Measurements from ENCODE around the gene NAB1.

The NAB1 gene

GRCh38 chr2:190648289-190649034, 421 bp upstream of the NAB1 start:
- Histone ChIP-seq H3K9ac (ENCODE audit: low read length) (peak overlapping the region; percentile 69), H3K9me3 (ENCODE audit: insufficient read depth, low read length) (no peaks in the 10 kb centered on the region), H3K27ac (ENCODE audit: low read depth, low read length) (no peak overlapping the region), H3K79me2 (ENCODE audit: insufficient read depth, low read length) (peaks cover 37% of the 10 kb centered on the region), H3F3A (ENCODE audit: insufficient read depth) (peaks cover 22% of the 10 kb centered on the region), H3K27me3 (ENCODE audit: low read length) (no peaks in the 10 kb centered on the region), H3K36me3 (ENCODE audit: low read length) (no peaks in the 10 kb centered on the region; the same call in 1 of the 2 replicates), H4K20me1 (ENCODE audit: low read depth, low read length) (peaks cover 14% of the 10 kb centered on the region; the same call in 1 of the 2 replicates), H3K4me2 (ENCODE audit: low read depth, low read length, poor library complexity, severe bottlenecking) (peak overlapping the region; percentile 60), H3K9me2 (replicated peaks; ENCODE audit: insufficient read depth, low read length) (no peaks in the 10 kb centered on the region), H3K4me3 (ENCODE audit: insufficient read depth, low read length, poor library complexity, severe bottlenecking) (peak overlapping the region; percentile 71), H2AFZ (ENCODE audit: low read depth, low read length, severe bottlenecking) (peak overlapping the region; percentile 94)
- TF ChIP-seq EZH2phosphoT487 (conservative IDR thresholded peaks at IDR 0.05; ENCODE audit: low read length) = no peak
- TF ChIP-seq, protein P1, sequence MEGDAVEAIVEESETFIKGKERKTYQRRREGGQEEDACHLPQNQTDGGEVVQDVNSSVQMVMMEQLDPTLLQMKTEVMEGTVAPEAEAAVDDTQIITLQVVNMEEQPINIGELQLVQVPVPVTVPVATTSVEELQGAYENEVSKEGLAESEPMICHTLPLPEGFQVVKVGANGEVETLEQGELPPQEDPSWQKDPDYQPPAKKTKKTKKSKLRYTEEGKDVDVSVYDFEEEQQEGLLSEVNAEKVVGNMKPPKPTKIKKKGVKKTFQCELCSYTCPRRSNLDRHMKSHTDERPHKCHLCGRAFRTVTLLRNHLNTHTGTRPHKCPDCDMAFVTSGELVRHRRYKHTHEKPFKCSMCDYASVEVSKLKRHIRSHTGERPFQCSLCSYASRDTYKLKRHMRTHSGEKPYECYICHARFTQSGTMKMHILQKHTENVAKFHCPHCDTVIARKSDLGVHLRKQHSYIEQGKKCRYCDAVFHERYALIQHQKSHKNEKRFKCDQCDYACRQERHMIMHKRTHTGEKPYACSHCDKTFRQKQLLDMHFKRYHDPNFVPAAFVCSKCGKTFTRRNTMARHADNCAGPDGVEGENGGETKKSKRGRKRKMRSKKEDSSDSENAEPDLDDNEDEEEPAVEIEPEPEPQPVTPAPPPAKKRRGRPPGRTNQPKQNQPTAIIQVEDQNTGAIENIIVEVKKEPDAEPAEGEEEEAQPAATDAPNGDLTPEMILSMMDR (IDR thresholded peaks at IDR 0.05; ENCODE audit: insufficient read depth, low read length, poor library complexity, severe bottlenecking) = no peak

DNA sequence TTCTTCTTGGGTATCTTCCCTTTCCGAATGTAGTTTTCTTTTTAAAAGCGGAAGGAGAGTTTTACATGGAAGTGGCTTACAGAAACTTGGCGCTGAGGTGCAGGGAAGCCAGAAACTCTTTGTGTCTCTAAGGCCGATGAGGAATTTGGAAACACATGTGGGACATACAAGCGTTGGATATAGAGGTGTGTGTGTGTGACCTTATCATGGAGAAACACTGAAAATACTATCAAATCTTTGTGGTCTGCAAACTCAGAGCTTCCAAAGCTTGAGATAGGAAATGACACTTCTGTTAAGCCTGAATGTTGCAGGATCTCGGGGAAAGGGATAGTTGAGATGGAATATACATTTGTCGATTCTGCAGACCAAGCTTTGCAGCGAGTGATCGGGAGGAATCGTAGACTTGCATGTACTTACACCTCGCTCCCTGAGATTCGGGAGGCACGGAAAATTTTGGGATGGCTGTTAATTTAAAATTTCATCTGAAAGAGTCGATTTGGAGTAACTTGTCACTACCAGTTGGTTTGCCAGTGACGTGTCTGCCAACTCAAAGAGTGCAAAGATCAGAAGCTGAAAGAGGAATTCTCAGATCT, 1.0 kb downstream of the NAB1 start:
- Histone ChIP-seq H3K4me3 (ENCODE audit: insufficient read depth, low read length, poor library complexity, severe bottlenecking) (peak overlapping the region; percentile 84), H3F3A (ENCODE audit: insufficient read depth) (peaks cover 22% of the 10 kb centered on the region), H3K9me3 (ENCODE audit: insufficient read depth, low read length) (no peaks in the 10 kb centered on the region), H4K20me1 (ENCODE audit: low read depth, low read length) (peaks cover 14% of the 10 kb centered on the region), H3K79me2 (ENCODE audit: insufficient read depth, low read length) (peaks cover 48% of the 10 kb centered on the region), H3K9me2 (replicated peaks; ENCODE audit: insufficient read depth, low read length) (no peaks in the 10 kb centered on the region), H3K9ac (ENCODE audit: low read length) (peak overlapping the region; percentile 73), H3K27me3 (ENCODE audit: low read length) (no peaks in the 10 kb centered on the region), H2AFZ (ENCODE audit: low read depth, low read length, severe bottlenecking) (peak overlapping the region; percentile 76), H3K4me2 (ENCODE audit: low read depth, low read length, poor library complexity, severe bottlenecking) (peak overlapping the region; percentile 73), H3K27ac (ENCODE audit: low read depth, low read length) (0 out of 2 replicates have a peak overlapping the region, but pooled peaks have one; percentile 42), H3K36me3 (ENCODE audit: low read length) (no peaks in the 10 kb centered on the region; the same call in 1 of the 2 replicates)
- no peak for TF ChIP-seq EZH2phosphoT487 (conservative IDR thresholded peaks at IDR 0.05; ENCODE audit: low read length)
- TF ChIP-seq, protein P1 (IDR thresholded peaks at IDR 0.05; ENCODE audit: insufficient read depth, low read length, poor library complexity, severe bottlenecking) = no peak

DNA sequence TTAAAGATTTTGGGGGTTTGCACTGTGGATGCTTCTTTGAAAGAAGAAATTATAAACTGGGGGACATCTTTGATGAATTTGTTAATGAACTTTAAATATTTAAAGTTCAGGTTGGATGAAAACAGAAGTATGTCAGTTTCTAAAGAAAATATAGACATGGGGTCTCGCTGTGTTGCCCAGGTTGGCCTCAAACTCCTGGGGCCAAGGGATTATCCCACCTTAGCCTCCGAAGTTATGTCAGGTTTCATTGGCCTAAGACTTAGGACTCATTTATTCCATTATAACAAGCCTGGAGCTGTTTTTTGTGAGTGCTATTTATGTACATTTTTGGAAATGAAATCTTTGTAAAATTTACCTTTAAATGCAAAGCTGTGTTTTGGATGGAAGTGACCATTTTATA, 2.5 kb downstream of the NAB1 start:
- peak overlapping the region; percentile 73 for H3K4me2 ChIP-seq (ENCODE audit: low read depth, low read length, poor library complexity, severe bottlenecking)

More for the DNA sequence above, 2.5 kb downstream of the NAB1 start:
- Histone ChIP-seq H3K4me3 (ENCODE audit: insufficient read depth, low read length, poor library complexity, severe bottlenecking) (no peak overlapping the region), H4K20me1 (ENCODE audit: low read depth, low read length) (peaks cover 14% of the 10 kb centered on the region), H3K79me2 (ENCODE audit: insufficient read depth, low read length) (peaks cover 48% of the 10 kb centered on the region), H3K9me3 (ENCODE audit: insufficient read depth, low read length) (no peaks in the 10 kb centered on the region), H3K36me3 (ENCODE audit: low read length) (no peaks in the 10 kb centered on the region; the same call in 1 of the 2 replicates), H3K9ac (ENCODE audit: low read length) (no peak overlapping the region), H2AFZ (ENCODE audit: low read depth, low read length, severe bottlenecking) (no peak overlapping the region), H3K9me2 (replicated peaks; ENCODE audit: insufficient read depth, low read length) (no peaks in the 10 kb centered on the region), H3K27me3 (ENCODE audit: low read length) (no peaks in the 10 kb centered on the region), H3K27ac (ENCODE audit: low read depth, low read length) (no peak overlapping the region), H3F3A (ENCODE audit: insufficient read depth) (peaks cover 22% of the 10 kb centered on the region)
- TF ChIP-seq, protein P1 (IDR thresholded peaks at IDR 0.05; ENCODE audit: insufficient read depth, low read length, poor library complexity, severe bottlenecking) = no peak
- TF ChIP-seq EZH2phosphoT487 (conservative IDR thresholded peaks at IDR 0.05; ENCODE audit: low read length) = no peak
